GM12878 (cell line): Measurements from ENCODE around the gene CLSTN2. TPM values are rescaled to one million over a fixed set of nuclear protein-coding genes. Genes with fewer than 3 reads are reported as not detected.

Experiments
- ATAC-seq: fragments of 200-7000 bp; cut with Tn5 transposase; 3 replicates; pipeline ENCODE4 v1.9.1; 2020; ENCODE audit warnings: mild to moderate bottlenecking, moderate library complexity
- BruUV-seq: library from RNA; stranded (reverse); fragments of 400-500 nt; replicated peaks from 2 replicates; lab custom pipeline; 2021; lab: Mats Ljungman, UMichigan
- CTCF ChIA-PET: fragments of 300-600 bp; sonication (Branson Sonifier 250); formaldehyde crosslinking; extraction: SDS; loops from one replicate; lab custom pipeline; 2021; ENCODE audit warnings: inconsistent platforms; lab: Yijun Ruan, JAX
- POLR2A ChIA-PET: fragments of 350-600 bp; formaldehyde crosslinking; extraction: SDS; loops from one replicate; lab custom pipeline; 2021; ENCODE audit warnings: inconsistent platforms; lab: Charles Lee
- RAD21 ChIA-PET: fragments of 300-600 bp; sonication (Branson Sonifier 250); formaldehyde crosslinking; loops from one replicate; lab custom pipeline; 2023; ENCODE audit warnings: antibody characterized with exemption; ENCODE audit not compliant: unreplicated experiment; lab: Charles Lee
- SMC1A ChIA-PET: fragments of 300-600 bp; sonication (Branson Sonifier 250); formaldehyde crosslinking; loops from one replicate; lab custom pipeline; 2023; ENCODE audit not compliant: unreplicated experiment, uncharacterized antibody; lab: Charles Lee
- DNase-seq: peaks from one replicate; pipeline ENCODE4 v3.0.0-alpha.2; 2011; ENCODE audit warnings: low read depth, low spot score
- FAIRE-seq: peaks from 3 replicates; lab custom pipeline; 2011; peaks lifted over from hg19 to GRCh38; lab: Jason Lieb, UNC
- H2AFZ ChIP-seq: 2 replicates; pipeline ENCODE4 v1.6.0; 2011; ENCODE audit warnings: low read depth, low read length, control low read depth; ENCODE audit not compliant: control insufficient read depth
- H3K27ac ChIP-seq: 2 replicates; pipeline ENCODE4 v1.5.1; 2011; ENCODE audit warnings: control low read depth; ENCODE audit not compliant: control insufficient read depth, insufficient read depth
- H3K27me3 ChIP-seq, 2 experiments: replicated peaks in 1 of 2; 2 replicates each; pipeline versions ENCODE4 v1.6.0 to v1.6.1; 2011; ENCODE audit warnings: low read length in 1 of 2; ENCODE audit not compliant: control insufficient read depth in 2 of 2, insufficient read depth in 2 of 2
- H3K36me3 ChIP-seq, 2 experiments: 2 replicates each; pipeline ENCODE4 v1.5.1; 2011; ENCODE audit warnings: low read length in 1 of 2; ENCODE audit not compliant: control insufficient read depth in 2 of 2, insufficient read depth in 2 of 2
- H3K4me1 ChIP-seq: 2 replicates; pipeline ENCODE4 v1.6.1; 2011; ENCODE audit warnings: mild to moderate bottlenecking, low read length, moderate library complexity, mixed read lengths; ENCODE audit not compliant: control insufficient read depth, insufficient read depth
- H3K4me2 ChIP-seq: 2 replicates; pipeline ENCODE4 v1.6.0; 2011; ENCODE audit warnings: control low read depth; ENCODE audit not compliant: control insufficient read depth, insufficient read depth
- H3K4me3 ChIP-seq: fragments of 200-600 bp; sonication (generic); 2 replicates; pipeline ENCODE4 v1.5.1; 2016
- H3K79me2 ChIP-seq: 2 replicates; pipeline ENCODE4 v1.6.0; 2011; ENCODE audit warnings: low read length; ENCODE audit not compliant: control insufficient read depth, insufficient read depth
- H3K9ac ChIP-seq: 2 replicates; pipeline ENCODE4 v1.8.0; 2011; ENCODE audit warnings: low read length, control low read depth, mixed read lengths; ENCODE audit not compliant: control insufficient read depth, insufficient read depth
- H3K9me3 ChIP-seq: replicated peaks from 3 replicates; pipeline ENCODE4 v1.5.1; 2011; ENCODE audit warnings: mild to moderate bottlenecking, low read length; ENCODE audit not compliant: control insufficient read depth, insufficient read depth
- H4K20me1 ChIP-seq: 2 replicates; pipeline ENCODE4 v1.6.0; 2011; ENCODE audit not compliant: control insufficient read depth, insufficient read depth
- CEBPZ ChIP-seq: fragments of 150-350 bp; IDR thresholded peaks from 2 replicates; pipeline ENCODE4 v1.6.1; 2016; ENCODE audit warnings: low read depth, low read length
- FOXM1 ChIP-seq: IDR thresholded peaks from 2 replicates; pipeline ENCODE4 v1.6.1; 2012; ENCODE audit warnings: low read depth, mild to moderate bottlenecking, inconsistent platforms, low read length, moderate library complexity
- GATAD2B ChIP-seq: fragments of 450-650 bp; conservative IDR thresholded peaks from 2 replicates; pipeline ENCODE4 v1.6.1; 2017; ENCODE audit warnings: low read depth, mild to moderate bottlenecking, moderate library complexity
- HDAC6 ChIP-seq: fragments of 200-600 bp; sonication (generic); IDR thresholded peaks from one replicate; pipeline ENCODE4 v1.8.0; 2017; ENCODE audit warnings: antibody characterized with exemption; ENCODE audit not compliant: unreplicated experiment
- JUNB ChIP-seq: IDR thresholded peaks from 2 replicates; pipeline ENCODE4 v1.6.1; 2016; ENCODE audit warnings: antibody characterized with exemption, mild to moderate bottlenecking
- RBBP5 ChIP-seq: fragments of 200-600 bp; sonication (generic); conservative IDR thresholded peaks from 2 replicates; pipeline ENCODE4 v1.6.1; 2016
- SIX5 ChIP-seq: IDR thresholded peaks from 2 replicates; pipeline ENCODE4 v1.6.1; 2011; ENCODE audit warnings: mild to moderate bottlenecking, low read depth, low read length, moderate library complexity; ENCODE audit not compliant: severe bottlenecking
- WGBS: methylation state at CpG from one replicate; pipeline ENCODE4 v1.1.6; 2016; ENCODE audit warnings: low lambda C conversion rate; ENCODE audit not compliant: insufficient replicate concordance, insufficient coverage; ENCODE audit errors: missing lambda C conversion rate; 5-methylcytosine and 5-hydroxymethylcytosine counted together
- in situ Hi-C: fragments of 300-500 bp; cut with MboI; formaldehyde crosslinking; loops from 9 replicates; pipeline ENCODE4 v1.14.3; 2018; ENCODE audit warnings: mixed read lengths
- intact Hi-C: fragments of 100-400 bp; cut with micrococcal nuclease; formaldehyde crosslinking; loops from one replicate; pipeline ENCODE4 v1.14.2; 2022; ENCODE audit not compliant: unreplicated experiment
- polyA plus RNA-seq, 11 experiments: library from polyadenylated mRNA; depleted of rRNA in 4 of 11; unstranded in 6 of 11; stranded (reverse) in 5 of 11; fragments of >200 nt; fragmentation: Nextera tagmentation in 4 of 11; fragmentation: Illumina TruSeq in 1 of 11; extraction: Ambion mirVana in 4 of 11; extraction: Trizol in 1 of 11; gene quantifications; 1 replicate in 1 of 11; 2 replicates in 10 of 11; pipeline versions ENCODE4 v1.2.1 to v1.2.3, GENCODE V29; 2011 to 2016; ENCODE audit warnings: inconsistent platforms in 2 of 11, missing spikeins in 2 of 11, low read depth in 1 of 11
- total RNA-seq, 4 experiments: library from RNA; depleted of rRNA in 3 of 4; stranded (reverse); fragments of >200 nt in 3 of 4; fragmentation: Illumina TruSeq in 1 of 4; extraction: Trizol in 1 of 4; gene quantifications; 2 replicates each; pipeline versions ENCODE4 v1.2.1 to v1.2.3, GENCODE V29; 2013 to 2021
- TF ChIP-seq, protein P1 (sequence below): fragments of 450-650 bp; IDR thresholded peaks from 2 replicates; pipeline ENCODE4 v1.6.1; 2017; ENCODE audit warnings: mild to moderate bottlenecking, moderate library complexity
- TF ChIP-seq, protein P2 (sequence below): IDR thresholded peaks from 2 replicates; pipeline ENCODE4 v1.6.1; 2012; ENCODE audit warnings: mild to moderate bottlenecking, low read depth, low read length

Gene CLSTN2
- total and polyA plus RNA-seq, 10 of the 15 experiments (the other 5 are each of a cell fraction or from before 2014, with no cell fraction given), result under 0.01 to 0.10 (median under 0.01) TPM; not detected in 5

- Histone ChIP-seq H3K9me3 (no peaks in the 10 kb centered on the region; the same call in 2 of the 3 replicates), H3K4me2 (no peak overlapping the region), H3K9ac (no peak overlapping the region), H3K27me3 (no peaks in the 10 kb centered on the region), H2AFZ (no peak overlapping the region), H3K4me3 (no peak overlapping the region), H3K4me1 (no peaks in the 10 kb centered on the region), H3K36me3 (no peaks in the 10 kb centered on the region), H3K79me2 (no peaks in the 10 kb centered on the region), H3K27ac (no peak overlapping the region), H4K20me1 (no peaks in the 10 kb centered on the region)
- DNase-seq (no peak), FAIRE-seq (no peak), ATAC-seq (no peak)
- RAD21 ChIA-PET, result interaction anchor here (1.2 to 1.8 kb wide), 2 partner anchors 11 to 55 kb away, joined by 4 to 5 read pairs; no protein-coding TSS in a partner anchor
- SMC1A ChIA-PET, result interaction anchor here (0.6 to 1.8 kb wide), 3 partner anchors 43 to 475 kb away, joined by 3 to 8 read pairs (median 3); no protein-coding TSS in a partner anchor
- 48% methylated on average over 5 of the region's 5 CpGs for WGBS
- CTCF ChIA-PET, result interaction anchor here (0.7 to 1.9 kb wide), 7 partner anchors 16 to 375 kb away, joined by 3 to 6 read pairs (median 4); no protein-coding TSS in a partner anchor
- in situ Hi-C loops, result no loop called here
- no TSS peak for BruUV-seq
- intact Hi-C loops, result loop anchor here (5.0 kb wide), 1 partner anchor 55 kb away; no protein-coding TSS in a partner anchor
- POLR2A ChIA-PET, result no interaction called here
- TF ChIP-seq CEBPZ (no peak), HDAC6 (no peak), SIX5 (no peak), GATAD2B (no peak), FOXM1 (no peak), RBBP5 (no peak), JUNB (no peak)
- TF ChIP-seq, protein P1, sequence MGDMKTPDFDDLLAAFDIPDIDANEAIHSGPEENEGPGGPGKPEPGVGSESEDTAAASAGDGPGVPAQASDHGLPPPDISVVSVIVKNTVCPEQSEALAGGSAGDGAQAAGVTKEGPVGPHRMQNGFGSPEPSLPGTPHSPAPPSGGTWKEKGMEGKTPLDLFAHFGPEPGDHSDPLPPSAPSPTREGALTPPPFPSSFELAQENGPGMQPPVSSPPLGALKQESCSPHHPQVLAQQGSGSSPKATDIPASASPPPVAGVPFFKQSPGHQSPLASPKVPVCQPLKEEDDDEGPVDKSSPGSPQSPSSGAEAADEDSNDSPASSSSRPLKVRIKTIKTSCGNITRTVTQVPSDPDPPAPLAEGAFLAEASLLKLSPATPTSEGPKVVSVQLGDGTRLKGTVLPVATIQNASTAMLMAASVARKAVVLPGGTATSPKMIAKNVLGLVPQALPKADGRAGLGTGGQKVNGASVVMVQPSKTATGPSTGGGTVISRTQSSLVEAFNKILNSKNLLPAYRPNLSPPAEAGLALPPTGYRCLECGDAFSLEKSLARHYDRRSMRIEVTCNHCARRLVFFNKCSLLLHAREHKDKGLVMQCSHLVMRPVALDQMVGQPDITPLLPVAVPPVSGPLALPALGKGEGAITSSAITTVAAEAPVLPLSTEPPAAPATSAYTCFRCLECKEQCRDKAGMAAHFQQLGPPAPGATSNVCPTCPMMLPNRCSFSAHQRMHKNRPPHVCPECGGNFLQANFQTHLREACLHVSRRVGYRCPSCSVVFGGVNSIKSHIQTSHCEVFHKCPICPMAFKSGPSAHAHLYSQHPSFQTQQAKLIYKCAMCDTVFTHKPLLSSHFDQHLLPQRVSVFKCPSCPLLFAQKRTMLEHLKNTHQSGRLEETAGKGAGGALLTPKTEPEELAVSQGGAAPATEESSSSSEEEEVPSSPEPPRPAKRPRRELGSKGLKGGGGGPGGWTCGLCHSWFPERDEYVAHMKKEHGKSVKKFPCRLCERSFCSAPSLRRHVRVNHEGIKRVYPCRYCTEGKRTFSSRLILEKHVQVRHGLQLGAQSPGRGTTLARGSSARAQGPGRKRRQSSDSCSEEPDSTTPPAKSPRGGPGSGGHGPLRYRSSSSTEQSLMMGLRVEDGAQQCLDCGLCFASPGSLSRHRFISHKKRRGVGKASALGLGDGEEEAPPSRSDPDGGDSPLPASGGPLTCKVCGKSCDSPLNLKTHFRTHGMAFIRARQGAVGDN, result no peak
- TF ChIP-seq, protein P2, sequence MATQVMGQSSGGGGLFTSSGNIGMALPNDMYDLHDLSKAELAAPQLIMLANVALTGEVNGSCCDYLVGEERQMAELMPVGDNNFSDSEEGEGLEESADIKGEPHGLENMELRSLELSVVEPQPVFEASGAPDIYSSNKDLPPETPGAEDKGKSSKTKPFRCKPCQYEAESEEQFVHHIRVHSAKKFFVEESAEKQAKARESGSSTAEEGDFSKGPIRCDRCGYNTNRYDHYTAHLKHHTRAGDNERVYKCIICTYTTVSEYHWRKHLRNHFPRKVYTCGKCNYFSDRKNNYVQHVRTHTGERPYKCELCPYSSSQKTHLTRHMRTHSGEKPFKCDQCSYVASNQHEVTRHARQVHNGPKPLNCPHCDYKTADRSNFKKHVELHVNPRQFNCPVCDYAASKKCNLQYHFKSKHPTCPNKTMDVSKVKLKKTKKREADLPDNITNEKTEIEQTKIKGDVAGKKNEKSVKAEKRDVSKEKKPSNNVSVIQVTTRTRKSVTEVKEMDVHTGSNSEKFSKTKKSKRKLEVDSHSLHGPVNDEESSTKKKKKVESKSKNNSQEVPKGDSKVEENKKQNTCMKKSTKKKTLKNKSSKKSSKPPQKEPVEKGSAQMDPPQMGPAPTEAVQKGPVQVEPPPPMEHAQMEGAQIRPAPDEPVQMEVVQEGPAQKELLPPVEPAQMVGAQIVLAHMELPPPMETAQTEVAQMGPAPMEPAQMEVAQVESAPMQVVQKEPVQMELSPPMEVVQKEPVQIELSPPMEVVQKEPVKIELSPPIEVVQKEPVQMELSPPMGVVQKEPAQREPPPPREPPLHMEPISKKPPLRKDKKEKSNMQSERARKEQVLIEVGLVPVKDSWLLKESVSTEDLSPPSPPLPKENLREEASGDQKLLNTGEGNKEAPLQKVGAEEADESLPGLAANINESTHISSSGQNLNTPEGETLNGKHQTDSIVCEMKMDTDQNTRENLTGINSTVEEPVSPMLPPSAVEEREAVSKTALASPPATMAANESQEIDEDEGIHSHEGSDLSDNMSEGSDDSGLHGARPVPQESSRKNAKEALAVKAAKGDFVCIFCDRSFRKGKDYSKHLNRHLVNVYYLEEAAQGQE, result no peak
Measured at GRCh38 chr3:140162551-140162950, 227.6 kb downstream of the CLSTN2 start.
